HG02970 (cell line): ENCODE data around the gene CNPY1.
"Not testable (repeated sequence)": the region's sequence is repeated elsewhere in the genome, so short reads cannot be mapped to it uniquely, and the experiment has no call there.

Experiments used
- ATAC-seq: cut with Tn5 transposase; IDR thresholded peaks from one replicate; pipeline ENCODE4 v1.9.1; 2021; ENCODE audit warnings: mild to moderate bottlenecking, moderate library complexity, moderate number of reproducible peaks; ENCODE audit not compliant: unreplicated experiment, low FRiP score

The CNPY1 gene

GRCh38 chr7:155536451-155536850 is 9.9 kb downstream of the CNPY1 start:
- no peak for ATAC-seq

GRCh38 chr7:155534691-155535090 is 11.7 kb downstream of the CNPY1 start:
- ATAC-seq: no peak

- no peak for ATAC-seq
Observed at GRCh38 chr7:155533827-155534690, 12.3 kb downstream of the CNPY1 start.

- no peak for ATAC-seq
Observed at GRCh38 chr7:155533120-155533826, 13.1 kb downstream of the CNPY1 start.

- ATAC-seq: no peak
Observed at GRCh38 chr7:155532792-155533119, 13.6 kb downstream of the CNPY1 start.

GRCh38 chr7:155531681-155532080 is 14.7 kb downstream of the CNPY1 start:
- no peak for ATAC-seq

GRCh38 chr7:155530601-155531000 is 15.8 kb downstream of the CNPY1 start:
- ATAC-seq: no peak

GRCh38 chr7:155529845-155530244 is 16.5 kb downstream of the CNPY1 start:
- no peak for ATAC-seq

GRCh38 chr7:155529346-155529745 is 17.0 kb downstream of the CNPY1 start:
- no peak for ATAC-seq

- ATAC-seq: no peak
Observed at GRCh38 chr7:155527664-155528063, 18.7 kb downstream of the CNPY1 start.

- ATAC-seq: no peak
Observed at GRCh38 chr7:155526225-155526624, 20.1 kb downstream of the CNPY1 start.

- ATAC-seq: no peak
Observed at GRCh38 chr7:155524018-155524556, 22.3 kb downstream of the CNPY1 start.

- no peak for ATAC-seq
Observed at GRCh38 chr7:155523168-155523675, 23.1 kb downstream of the CNPY1 start.

GRCh38 chr7:155521743-155522398 is 24.5 kb downstream of the CNPY1 start:
- ATAC-seq: no peak

- ATAC-seq: no peak
Observed at GRCh38 chr7:155521007-155521742, 25.2 kb downstream of the CNPY1 start.

- ATAC-seq: no peak
Observed at GRCh38 chr7:155520114-155520513, 26.2 kb downstream of the CNPY1 start.

GRCh38 chr7:155519358-155519757 is 27.0 kb downstream of the CNPY1 start:
- not testable (repeated sequence) for ATAC-seq

- ATAC-seq: no peak
Observed at GRCh38 chr7:155518633-155519032, 27.7 kb downstream of the CNPY1 start.

GRCh38 chr7:155517969-155518368 is 28.4 kb downstream of the CNPY1 start:
- ATAC-seq: no peak

- no peak for ATAC-seq
Observed at GRCh38 chr7:155517452-155517851, 28.9 kb downstream of the CNPY1 start.
